Measurements from ENCODE around the gene PER1. TPM values are rescaled to one million over a fixed set of nuclear protein-coding genes. Genes with fewer than 3 reads are reported as not detected.

The PER1 gene
- total and polyA plus RNA-seq, 9 of the 15 experiments (the other 6 are each of a cell fraction or from before 2014, with no cell fraction given): 0.13 to 26.0 (median 3.4) TPM

GRCh38 chr17:8153031-8153451, 837 bp upstream of the PER1 start (continued):
- 0 out of 2 replicates have a peak, but pooled peaks have one; percentile 24 for TF ChIP-seq MEF2A (IDR thresholded peaks at IDR 0.05; ENCODE audit: control insufficient read depth, low read depth, low read length)

- no TSS peak for BruUV-seq (replicated peaks)
- H3K79me2 ChIP-seq (ENCODE audit: control insufficient read depth, insufficient read depth, low read length): peaks cover 43% of the 10 kb centered on the region
- H3K27me3 ChIP-seq (ENCODE audit: control insufficient read depth in 2 of 2, insufficient read depth in 2 of 2, low read length in 2 of 2): no peaks in the 10 kb centered on the region
- H3K9me3 ChIP-seq (replicated peaks; ENCODE audit: control insufficient read depth, insufficient read depth, low read depth, low read length): no peaks in the 10 kb centered on the region
- WGBS (ENCODE audit: insufficient coverage, low coverage, missing lambda C conversion rate): under 1% methylated on average over 13 of the region's 22 CpGs
- ATAC-seq (no peak), DNase-seq (ENCODE audit: extremely low read depth in 1 of 4, low spot score in 3 of 4) (no peak), FAIRE-seq (peak; percentile 80)
- intact Hi-C loops (cut with micrococcal nuclease) (no loop called here), in situ Hi-C loops (cut with MboI) (no loop called here)
- no peaks in the 10 kb centered on the region for H3K9me1 ChIP-seq (ENCODE audit: control insufficient read depth, insufficient read depth, low read length)
- peaks cover 32% of the 10 kb centered on the region; the same call in 2 of the 3 replicates for H3K36me3 ChIP-seq (ENCODE audit: control insufficient read depth, insufficient read depth, low read length)
- peak overlapping the region; percentile 89 for H3K4me2 ChIP-seq (ENCODE audit: insufficient read depth, low read length)
- peak overlapping the region; percentile 70 for H2AFZ ChIP-seq (ENCODE audit: low read depth, low read length)
- H3K4me1 ChIP-seq (replicated peaks in 1 of 2; ENCODE audit: control insufficient read depth in 2 of 2, insufficient read depth in 2 of 2, low read length in 2 of 2): peaks cover 31 to 68% of the 10 kb centered on the region in 2 experiments
- H3K4me3 ChIP-seq: peak overlapping the region; percentile 53
- H3K9ac ChIP-seq (ENCODE audit: insufficient read depth in 1 of 2, low read depth in 2 of 2, low read length in 2 of 2): peak overlapping the region; percentile 49 to 95
- POLR2A ChIA-PET: interaction anchor here (0.7 to 2.8 kb wide), 6 partner anchors 10 to 187 kb away, joined by 3 to 19 read pairs (median 4); no protein-coding TSS in a partner anchor
- H4K20me1 ChIP-seq (replicated peaks; ENCODE audit: control insufficient read depth, insufficient read depth, low read length): 0 out of 2 replicates have a peak, but pooled peaks cover 4% of the 10 kb centered on the region
- peak overlapping the region; percentile 78 for H3K27ac ChIP-seq (ENCODE audit: extremely low read depth, low read depth, low read length)
- CTCF ChIA-PET (ENCODE audit: low intra/inter-chr PET ratio): interaction anchor here (0.6 kb wide), 1 partner anchor 403 kb away, joined by 3 read pairs; no protein-coding TSS in a partner anchor
- TF ChIP-seq NCOA1 (IDR thresholded peaks at IDR 0.05; ENCODE audit: low read depth): no peak
- TF ChIP-seq NCOR1 (IDR thresholded peaks at IDR 0.05): no peak
- no peak for TF ChIP-seq CREBBP (IDR thresholded peaks at IDR 0.05; ENCODE audit: low read depth, low read length)
- no peak for TF ChIP-seq POLR2AphosphoS5 (IDR thresholded peaks at IDR 0.05; ENCODE audit: control insufficient read depth, insufficient read depth, low read depth, low read length)
- no peak for TF ChIP-seq NELFE (IDR thresholded peaks at IDR 0.05; ENCODE audit: insufficient read depth, insufficient read length)
- TF ChIP-seq FOXA1 (IDR thresholded peaks at IDR 0.05; ENCODE audit: borderline replicate concordance): no peak
- TF ChIP-seq, protein P1, sequence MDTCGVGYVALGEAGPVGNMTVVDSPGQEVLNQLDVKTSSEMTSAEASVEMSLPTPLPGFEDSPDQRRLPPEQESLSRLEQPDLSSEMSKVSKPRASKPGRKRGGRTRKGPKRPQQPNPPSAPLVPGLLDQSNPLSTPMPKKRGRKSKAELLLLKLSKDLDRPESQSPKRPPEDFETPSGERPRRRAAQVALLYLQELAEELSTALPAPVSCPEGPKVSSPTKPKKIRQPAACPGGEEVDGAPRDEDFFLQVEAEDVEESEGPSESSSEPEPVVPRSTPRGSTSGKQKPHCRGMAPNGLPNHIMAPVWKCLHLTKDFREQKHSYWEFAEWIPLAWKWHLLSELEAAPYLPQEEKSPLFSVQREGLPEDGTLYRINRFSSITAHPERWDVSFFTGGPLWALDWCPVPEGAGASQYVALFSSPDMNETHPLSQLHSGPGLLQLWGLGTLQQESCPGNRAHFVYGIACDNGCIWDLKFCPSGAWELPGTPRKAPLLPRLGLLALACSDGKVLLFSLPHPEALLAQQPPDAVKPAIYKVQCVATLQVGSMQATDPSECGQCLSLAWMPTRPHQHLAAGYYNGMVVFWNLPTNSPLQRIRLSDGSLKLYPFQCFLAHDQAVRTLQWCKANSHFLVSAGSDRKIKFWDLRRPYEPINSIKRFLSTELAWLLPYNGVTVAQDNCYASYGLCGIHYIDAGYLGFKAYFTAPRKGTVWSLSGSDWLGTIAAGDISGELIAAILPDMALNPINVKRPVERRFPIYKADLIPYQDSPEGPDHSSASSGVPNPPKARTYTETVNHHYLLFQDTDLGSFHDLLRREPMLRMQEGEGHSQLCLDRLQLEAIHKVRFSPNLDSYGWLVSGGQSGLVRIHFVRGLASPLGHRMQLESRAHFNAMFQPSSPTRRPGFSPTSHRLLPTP (IDR thresholded peaks at IDR 0.05; ENCODE audit: borderline replicate concordance, extremely low read depth, insufficient read length): no peak
- no peak for TF ChIP-seq ZBTB17 (CRISPR knock-in tag; IDR thresholded peaks at IDR 0.05)
- TF ChIP-seq RBBP5 (IDR thresholded peaks at IDR 0.05; ENCODE audit: borderline replicate concordance, insufficient read depth, low read length, poor library complexity, severe bottlenecking): peak; percentile 12
- TF ChIP-seq MCM7 (IDR thresholded peaks at IDR 0.05): no peak
- TF ChIP-seq TSC22D4 (tag; IDR thresholded peaks at IDR 0.05): no peak
- no peak for TF ChIP-seq CBX2 (IDR thresholded peaks at IDR 0.05; ENCODE audit: insufficient read depth, low read length, poor library complexity, severe bottlenecking)
- no peak for TF ChIP-seq PML (IDR thresholded peaks at IDR 0.05; ENCODE audit: low read length)
- no peak for TF ChIP-seq KLF1 (tag; IDR thresholded peaks at IDR 0.05)
- no peak for TF ChIP-seq ZFP30 (CRISPR knock-in tag; IDR thresholded peaks at IDR 0.05; ENCODE audit: borderline replicate concordance)
- TF ChIP-seq ZNF449 (CRISPR knock-in tag; IDR thresholded peaks at IDR 0.05): no peak
- TF ChIP-seq SPI1 (IDR thresholded peaks at IDR 0.05; ENCODE audit: borderline replicate concordance, low read depth, low read length): no peak
These were observed 528 bp downstream of the PER1 start for GRCh38 chr17:8151641-8152111.

Data from K562 (cell line).